Vagina (tissue), 2 donors: ENCODE data around the gene ADAM23.

Experiments used
- POLR2A ChIP-seq, 2 donors: fragments of 450-650 bp; IDR thresholded peaks; one replicate each; pipeline ENCODE4 v1.6.1; 2017; ENCODE audit warnings: antibody characterized with exemption in 2 of 2, mild to moderate bottlenecking in 2 of 2, moderate library complexity in 2 of 2
- POLR2AphosphoS5 ChIP-seq, 2 donors: sonication (generic); formaldehyde crosslinking; IDR thresholded peaks; one replicate each; pipeline ENCODE4 v1.9.0; 2017; ENCODE audit warnings: antibody characterized with exemption in 2 of 2, mild to moderate bottlenecking in 2 of 2, low read depth in 1 of 2; ENCODE audit not compliant: insufficient read depth in 1 of 2
- TF ChIP-seq, protein P1 (sequence below), 3 experiments: fragments of 450-650 bp in 2 of 3; fragments of 200-600 bp in 1 of 3; sonication (generic) in 1 of 3; IDR thresholded peaks; one replicate each; pipeline ENCODE4 v1.5.1; 2017 to 2019; ENCODE audit warnings: antibody characterized with exemption in 3 of 3, mild to moderate bottlenecking in 2 of 3, moderate library complexity in 2 of 3

DNA sequence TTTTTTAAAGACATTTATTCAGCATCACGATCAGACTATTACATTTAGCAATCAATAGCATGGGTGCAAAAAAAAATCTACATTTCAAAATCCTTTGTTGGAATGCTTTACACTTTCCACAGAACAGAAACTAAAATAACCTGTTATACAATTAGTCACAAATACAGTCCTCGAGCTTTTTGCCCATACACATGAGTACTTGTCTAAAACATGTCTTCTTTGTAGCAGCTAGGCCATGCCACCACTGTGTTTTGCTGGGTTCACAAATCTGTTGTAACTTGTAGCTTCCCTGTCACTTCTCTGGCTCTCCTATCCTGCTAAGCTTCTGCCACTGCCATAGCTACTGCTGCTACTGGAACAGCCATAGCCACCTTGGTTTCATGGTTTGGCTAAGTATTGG is 24.4 kb upstream of the ADAM23 start:
- TF ChIP-seq, protein P1, sequence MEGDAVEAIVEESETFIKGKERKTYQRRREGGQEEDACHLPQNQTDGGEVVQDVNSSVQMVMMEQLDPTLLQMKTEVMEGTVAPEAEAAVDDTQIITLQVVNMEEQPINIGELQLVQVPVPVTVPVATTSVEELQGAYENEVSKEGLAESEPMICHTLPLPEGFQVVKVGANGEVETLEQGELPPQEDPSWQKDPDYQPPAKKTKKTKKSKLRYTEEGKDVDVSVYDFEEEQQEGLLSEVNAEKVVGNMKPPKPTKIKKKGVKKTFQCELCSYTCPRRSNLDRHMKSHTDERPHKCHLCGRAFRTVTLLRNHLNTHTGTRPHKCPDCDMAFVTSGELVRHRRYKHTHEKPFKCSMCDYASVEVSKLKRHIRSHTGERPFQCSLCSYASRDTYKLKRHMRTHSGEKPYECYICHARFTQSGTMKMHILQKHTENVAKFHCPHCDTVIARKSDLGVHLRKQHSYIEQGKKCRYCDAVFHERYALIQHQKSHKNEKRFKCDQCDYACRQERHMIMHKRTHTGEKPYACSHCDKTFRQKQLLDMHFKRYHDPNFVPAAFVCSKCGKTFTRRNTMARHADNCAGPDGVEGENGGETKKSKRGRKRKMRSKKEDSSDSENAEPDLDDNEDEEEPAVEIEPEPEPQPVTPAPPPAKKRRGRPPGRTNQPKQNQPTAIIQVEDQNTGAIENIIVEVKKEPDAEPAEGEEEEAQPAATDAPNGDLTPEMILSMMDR (IDR thresholded peaks at IDR 0.05), result no peak
- peak in 1 of 2 donors; percentile 47 for TF ChIP-seq POLR2AphosphoS5 (IDR thresholded peaks at IDR 0.05; ENCODE audit: insufficient read depth in 1 of 2, low read depth in 1 of 2)
- no peak for TF ChIP-seq POLR2A (IDR thresholded peaks at IDR 0.05)
